Progenitor cell of endocrine pancreas (in vitro differentiated cells): Measurements from ENCODE around the gene CENPU. TPM values are rescaled to one million over a fixed set of nuclear protein-coding genes. Genes with fewer than 3 reads are reported as not detected.

Experiments
- DNase-seq: peaks from one replicate; pipeline ENCODE4 v3.0.0; 2021; ENCODE audit warnings: low spot score; ENCODE audit not compliant: unreplicated experiment
- H3K27ac Mint-ChIP-seq: 2 replicates; pipeline ENCODE4 v1.8.0; 2021; ENCODE audit warnings: mild to moderate bottlenecking, moderate library complexity, mixed read lengths
- H3K27me3 Mint-ChIP-seq: 2 replicates; pipeline ENCODE4 v1.8.0; 2021; ENCODE audit warnings: mixed read lengths
- H3K36me3 Mint-ChIP-seq: 2 replicates; pipeline ENCODE4 v1.8.0; 2022; ENCODE audit warnings: mixed read lengths; ENCODE audit not compliant: insufficient read depth
- H3K4me1 Mint-ChIP-seq: 2 replicates; pipeline ENCODE4 v1.8.0; 2021; ENCODE audit warnings: low read depth, mixed read lengths
- H3K4me3 Mint-ChIP-seq: 2 replicates; pipeline ENCODE4 v1.8.0; 2021; ENCODE audit warnings: low read depth, mild to moderate bottlenecking, moderate library complexity, mixed read lengths
- H3K9me3 Mint-ChIP-seq: 2 replicates; pipeline ENCODE4 v1.8.0; 2021; ENCODE audit warnings: low read depth, mixed read lengths
- total RNA-seq: library from RNA; stranded (reverse); gene quantifications from 2 replicates; pipeline ENCODE4 v1.2.1, GENCODE V29; 2021
- TF ChIP-seq, protein P1 (sequence below): fragments of 200-600 bp; sonication (generic); IDR thresholded peaks from one replicate; pipeline ENCODE4 v1.5.0; 2021; ENCODE audit warnings: antibody characterized with exemption, mild to moderate bottlenecking; ENCODE audit not compliant: unreplicated experiment

CENPU gene
- total RNA-seq, 1 donor from 2014 or later, result 39.2 TPM

DNA sequence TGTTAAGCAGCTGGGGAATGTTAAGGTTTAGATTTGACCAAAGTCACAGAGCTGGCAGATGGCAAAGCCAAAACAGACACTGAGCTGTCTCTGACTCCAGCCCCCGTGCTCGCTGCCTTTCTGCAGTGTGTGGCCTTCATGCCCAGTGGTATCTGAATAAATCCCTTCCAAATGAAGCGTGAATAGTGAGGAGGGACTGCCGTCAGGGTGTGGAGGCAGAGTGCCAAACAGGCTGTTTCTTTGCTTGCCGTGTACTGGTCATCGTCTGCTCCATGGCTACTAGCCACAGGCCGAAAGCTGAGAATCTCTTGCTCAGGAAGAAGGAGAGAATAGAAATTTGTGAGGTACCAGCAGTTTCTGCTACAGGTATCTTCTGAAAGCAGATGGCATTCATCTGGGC lies 64.6 kb downstream of the CENPU start:
- Mint-ChIP-seq H3K27ac (peak overlapping the region; percentile 61), H3K4me1 (no peaks in the 10 kb centered on the region), H3K9me3 (no peaks in the 10 kb centered on the region), H3K27me3 (no peaks in the 10 kb centered on the region), H3K4me3 (no peak overlapping the region), H3K36me3 (peaks cover 9% of the 10 kb centered on the region)
- DNase-seq, result no peak
- TF ChIP-seq, protein P1, sequence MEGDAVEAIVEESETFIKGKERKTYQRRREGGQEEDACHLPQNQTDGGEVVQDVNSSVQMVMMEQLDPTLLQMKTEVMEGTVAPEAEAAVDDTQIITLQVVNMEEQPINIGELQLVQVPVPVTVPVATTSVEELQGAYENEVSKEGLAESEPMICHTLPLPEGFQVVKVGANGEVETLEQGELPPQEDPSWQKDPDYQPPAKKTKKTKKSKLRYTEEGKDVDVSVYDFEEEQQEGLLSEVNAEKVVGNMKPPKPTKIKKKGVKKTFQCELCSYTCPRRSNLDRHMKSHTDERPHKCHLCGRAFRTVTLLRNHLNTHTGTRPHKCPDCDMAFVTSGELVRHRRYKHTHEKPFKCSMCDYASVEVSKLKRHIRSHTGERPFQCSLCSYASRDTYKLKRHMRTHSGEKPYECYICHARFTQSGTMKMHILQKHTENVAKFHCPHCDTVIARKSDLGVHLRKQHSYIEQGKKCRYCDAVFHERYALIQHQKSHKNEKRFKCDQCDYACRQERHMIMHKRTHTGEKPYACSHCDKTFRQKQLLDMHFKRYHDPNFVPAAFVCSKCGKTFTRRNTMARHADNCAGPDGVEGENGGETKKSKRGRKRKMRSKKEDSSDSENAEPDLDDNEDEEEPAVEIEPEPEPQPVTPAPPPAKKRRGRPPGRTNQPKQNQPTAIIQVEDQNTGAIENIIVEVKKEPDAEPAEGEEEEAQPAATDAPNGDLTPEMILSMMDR, result no peak

DNA sequence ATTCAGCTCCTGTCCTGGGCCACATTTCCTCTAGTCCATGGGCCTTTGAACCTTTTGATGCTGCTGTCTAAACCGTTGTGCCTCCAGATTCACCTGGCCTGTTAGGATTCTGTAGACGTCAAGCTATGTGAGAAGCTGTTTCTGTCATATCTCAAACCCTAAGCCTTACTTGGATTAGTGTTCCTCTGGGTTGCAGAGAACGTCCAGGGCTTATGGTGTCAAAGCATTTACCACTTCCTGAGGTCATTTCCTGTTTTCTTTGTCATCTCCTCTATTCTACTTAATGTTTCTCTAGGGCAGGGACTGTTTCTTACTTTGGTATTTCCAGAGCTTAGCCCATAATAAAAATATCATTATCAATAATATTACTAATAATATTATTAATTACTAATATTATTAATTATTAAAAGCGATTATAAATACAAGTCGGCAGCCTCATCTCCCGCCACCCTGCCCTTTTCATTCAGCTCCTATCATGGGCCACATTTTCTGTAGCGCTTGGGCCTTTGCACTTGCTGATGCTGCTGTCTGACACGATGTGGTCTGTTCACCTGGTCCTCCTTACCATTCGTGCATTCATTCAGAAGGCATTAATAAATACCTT lies 65.3 kb downstream of the CENPU start:
- Mint-ChIP-seq H3K27ac (no peak overlapping the region), H3K4me3 (no peak overlapping the region)
- TF ChIP-seq, protein P1, result no peak

DNA sequence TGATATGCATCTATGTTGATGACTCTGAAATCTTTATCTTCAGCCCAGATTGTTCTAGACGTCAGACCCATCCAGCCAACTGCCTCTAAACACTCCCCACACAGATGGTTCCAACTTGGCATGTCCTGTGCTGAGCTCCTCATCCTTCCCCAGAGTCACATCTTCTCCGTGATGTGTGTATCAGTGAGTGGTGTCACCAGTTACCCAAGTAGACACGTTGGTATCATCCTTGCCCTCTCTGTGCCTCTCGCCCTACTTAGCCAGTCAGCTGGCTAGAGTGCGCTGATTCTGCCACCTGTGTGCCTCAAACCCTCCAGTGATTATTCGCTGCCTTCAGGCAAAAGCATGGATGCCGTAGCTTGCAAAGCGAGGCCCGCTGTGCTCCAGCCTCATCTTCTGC lies 65.8 kb downstream of the CENPU start:
- H3K4me1 Mint-ChIP-seq, result no peaks in the 10 kb centered on the region

More for the DNA sequence above, 65.3 kb downstream of the CENPU start:
- Mint-ChIP-seq H3K9me3 (no peaks in the 10 kb centered on the region), H3K4me1 (no peaks in the 10 kb centered on the region), H3K27me3 (no peaks in the 10 kb centered on the region), H3K36me3 (peaks cover 9% of the 10 kb centered on the region)
- DNase-seq, result no peak

DNA sequence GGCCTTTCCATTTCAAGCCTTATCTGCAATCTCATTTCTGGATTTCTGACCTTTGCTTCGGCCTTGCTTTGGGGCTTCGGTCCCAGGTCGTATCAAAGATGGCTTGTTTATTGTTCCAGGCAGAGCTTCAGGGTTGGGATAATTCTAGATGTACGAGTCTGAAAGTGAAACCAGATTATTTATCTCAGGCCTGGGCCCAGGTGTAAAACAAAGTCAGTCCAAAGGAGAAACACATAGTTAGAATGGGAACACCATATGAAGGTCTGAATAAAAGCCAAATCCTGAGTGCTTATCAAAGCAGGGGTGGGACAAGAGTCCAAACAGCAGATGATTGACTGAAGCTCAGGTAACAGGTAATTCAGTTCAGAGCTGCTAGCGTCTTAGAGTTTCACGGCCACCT lies 67.2 kb downstream of the CENPU start:
- no peak for DNase-seq
- Mint-ChIP-seq H3K4me3 (no peak overlapping the region), H3K27me3 (no peaks in the 10 kb centered on the region), H3K36me3 (peaks cover 8% of the 10 kb centered on the region), H3K27ac (no peak overlapping the region), H3K4me1 (no peaks in the 10 kb centered on the region), H3K9me3 (no peaks in the 10 kb centered on the region)
- TF ChIP-seq, protein P1, result no peak

More for the DNA sequence above, 65.8 kb downstream of the CENPU start:
- H3K4me3 Mint-ChIP-seq, result no peak overlapping the region
- TF ChIP-seq, protein P1, result no peak
- no peak for DNase-seq
- no peaks in the 10 kb centered on the region for H3K27me3 Mint-ChIP-seq
- no peak overlapping the region for H3K27ac Mint-ChIP-seq
- peaks cover 9% of the 10 kb centered on the region for H3K36me3 Mint-ChIP-seq
- no peaks in the 10 kb centered on the region for H3K9me3 Mint-ChIP-seq

DNA sequence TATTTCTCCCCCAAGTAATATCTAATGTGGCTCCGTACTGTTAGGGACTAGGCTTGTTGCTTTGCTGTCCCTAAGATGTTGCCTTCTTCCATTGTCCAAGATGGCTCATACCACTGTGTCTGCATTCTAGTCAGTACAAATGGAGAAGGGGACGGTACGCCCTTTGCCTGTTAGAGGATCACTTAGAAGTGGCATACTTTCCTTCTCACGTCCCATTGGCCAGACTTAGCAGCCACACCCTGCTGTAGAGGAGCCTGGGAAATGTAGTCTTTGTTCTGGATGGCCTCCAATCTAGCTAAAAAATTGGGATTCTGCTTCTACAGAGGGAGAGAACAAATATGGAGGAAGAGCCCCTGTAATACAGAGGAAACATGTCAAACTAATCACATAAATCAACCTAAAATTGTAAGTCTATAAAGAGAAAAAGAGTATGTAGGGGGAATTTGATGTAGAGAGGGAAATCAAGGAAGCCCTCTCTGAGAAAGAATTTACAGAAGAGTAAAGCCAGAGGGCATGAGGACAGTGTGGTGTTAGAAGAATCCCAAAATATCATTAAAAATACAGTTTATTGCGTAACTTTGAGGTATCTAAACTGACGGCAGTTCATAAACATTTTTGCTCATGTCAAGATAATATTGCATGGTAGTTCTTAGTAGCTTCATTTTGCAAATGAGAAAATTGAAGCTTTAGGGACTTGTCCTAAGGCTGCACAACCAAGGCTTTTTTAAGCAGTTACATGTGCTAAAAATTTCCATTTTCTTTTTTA lies 69.3 kb downstream of the CENPU start:
- DNase-seq, result no peak
- Mint-ChIP-seq H3K9me3 (no peaks in the 10 kb centered on the region), H3K27ac (no peak overlapping the region), H3K4me3 (no peak overlapping the region), H3K27me3 (no peaks in the 10 kb centered on the region), H3K36me3 (peaks cover 8% of the 10 kb centered on the region), H3K4me1 (no peaks in the 10 kb centered on the region)
- TF ChIP-seq, protein P1, result no peak
